Neural cell (in vitro differentiated cells): ENCODE data around the gene PER2.

Experiments
- CTCF ChIP-seq: fragments of 450-650 bp; IDR thresholded peaks from 2 replicates; pipeline ENCODE4 v1.5.1; 2014; ENCODE audit warnings: antibody characterized with exemption, mild to moderate bottlenecking, moderate library complexity; ENCODE audit not compliant: poor library complexity, severe bottlenecking
- EP300 ChIP-seq: fragments of 450-650 bp; conservative IDR thresholded peaks from 2 replicates; pipeline ENCODE4 v1.6.1; 2014; ENCODE audit warnings: antibody characterized with exemption, mild to moderate bottlenecking, moderate library complexity; ENCODE audit not compliant: poor library complexity, severe bottlenecking
- POLR2AphosphoS5 ChIP-seq: IDR thresholded peaks from 2 replicates; pipeline ENCODE4 v1.6.1; 2012
- RAD21 ChIP-seq: fragments of 450-650 bp; conservative IDR thresholded peaks from 2 replicates; pipeline ENCODE4 v1.6.1; 2014; ENCODE audit warnings: antibody characterized with exemption, mild to moderate bottlenecking, moderate library complexity
- REST ChIP-seq: IDR thresholded peaks from 2 replicates; pipeline ENCODE4 v1.6.1; 2012; ENCODE audit warnings: borderline replicate concordance
- SMC3 ChIP-seq: fragments of 450-650 bp; conservative IDR thresholded peaks from 2 replicates; pipeline ENCODE4 v1.6.1; 2014; ENCODE audit warnings: antibody characterized with exemption, mild to moderate bottlenecking, moderate library complexity; ENCODE audit not compliant: poor library complexity

- TF ChIP-seq CTCF: no peak
- no peak for TF ChIP-seq SMC3
- TF ChIP-seq EP300: no peak
- TF ChIP-seq POLR2AphosphoS5: no peak
- TF ChIP-seq REST: no peak
- no peak for TF ChIP-seq RAD21
Observed at GRCh38 chr2:238336793-238337444, 48.5 kb upstream of the PER2 start.
